Hepatocyte (in vitro differentiated cells): ENCODE data around the gene MACC1. TPM values are rescaled to one million over a fixed set of nuclear protein-coding genes. Genes with fewer than 3 reads are reported as not detected.

Experiments used
- DNase-seq: peaks from one replicate; pipeline ENCODE4 v3.0.0-alpha.2; 2016; ENCODE audit warnings: low spot score
- H2AFZ ChIP-seq: fragments of 200-600 bp; sonication (generic); 2 replicates; pipeline ENCODE4 v1.6.0; 2016; ENCODE audit warnings: antibody characterized with exemption, mild to moderate bottlenecking
- H3K27ac ChIP-seq: fragments of 200-600 bp; sonication (generic); 2 replicates; pipeline ENCODE4 v1.5.1; 2016; ENCODE audit warnings: mild to moderate bottlenecking
- H3K27me3 ChIP-seq: fragments of 200-600 bp; sonication (generic); 2 replicates; pipeline ENCODE4 v1.6.1; 2016
- H3K36me3 ChIP-seq: fragments of 200-600 bp; sonication (generic); replicated peaks from 2 replicates; pipeline ENCODE4 v1.5.1; 2016; ENCODE audit warnings: low read depth; ENCODE audit not compliant: insufficient read depth
- H3K4me1 ChIP-seq: fragments of 200-600 bp; sonication (generic); 2 replicates; pipeline ENCODE4 v1.5.1; 2016; ENCODE audit warnings: mild to moderate bottlenecking, moderate library complexity; ENCODE audit not compliant: insufficient read depth
- H3K4me2 ChIP-seq: fragments of 200-600 bp; sonication (generic); 2 replicates; pipeline ENCODE4 v1.6.0; 2016
- H3K4me3 ChIP-seq: fragments of 200-600 bp; sonication (generic); 2 replicates; pipeline ENCODE4 v1.5.1; 2016; ENCODE audit warnings: mild to moderate bottlenecking
- H3K79me2 ChIP-seq: fragments of 200-600 bp; sonication (generic); 2 replicates; pipeline ENCODE4 v1.6.0; 2017; ENCODE audit warnings: mild to moderate bottlenecking
- H3K9me2 ChIP-seq: fragments of 200-600 bp; sonication (generic); replicated peaks from 2 replicates; pipeline ENCODE4 v1.6.0; 2017; ENCODE audit warnings: mild to moderate bottlenecking; ENCODE audit not compliant: insufficient read depth
- H3K9me3 ChIP-seq: fragments of 200-600 bp; sonication (generic); 2 replicates; pipeline ENCODE4 v1.5.1; 2016; ENCODE audit warnings: low read depth, mild to moderate bottlenecking
- H4K20me1 ChIP-seq: fragments of 200-600 bp; sonication (generic); 2 replicates; pipeline ENCODE4 v1.6.0; 2016; ENCODE audit warnings: mild to moderate bottlenecking; ENCODE audit not compliant: insufficient read depth, poor library complexity, severe bottlenecking
- CTCF ChIP-seq: fragments of 200-600 bp; sonication (generic); IDR thresholded peaks from 2 replicates; pipeline ENCODE4 v1.5.1; 2016; ENCODE audit warnings: antibody characterized with exemption, mild to moderate bottlenecking; ENCODE audit not compliant: poor library complexity
- EZH2 ChIP-seq: fragments of 200-600 bp; sonication (generic); IDR thresholded peaks from 2 replicates; pipeline ENCODE4 v1.6.1; 2016; ENCODE audit warnings: antibody characterized with exemption, mild to moderate bottlenecking, borderline replicate concordance
- EZH2phosphoT487 ChIP-seq: fragments of 200-600 bp; sonication (generic); IDR thresholded peaks from one replicate; pipeline ENCODE4 v1.6.1; 2018; ENCODE audit warnings: antibody characterized with exemption, mild to moderate bottlenecking, low read depth, moderate library complexity; ENCODE audit not compliant: unreplicated experiment, severe bottlenecking
- WGBS: methylation state at CpG from one replicate; pipeline ENCODE4 v1.1.6; 2016; ENCODE audit warnings: low lambda C conversion rate; ENCODE audit errors: missing lambda C conversion rate; 5-methylcytosine and 5-hydroxymethylcytosine counted together
- polyA plus RNA-seq: library from polyadenylated mRNA; unstranded; fragments of >200 nt; fragmentation: Nextera tagmentation; extraction: Ambion mirVana; gene quantifications from 2 replicates; pipeline ENCODE4 v1.2.1, GENCODE V29; 2016
- total RNA-seq: library from RNA; depleted of rRNA; stranded (reverse); fragments of >200 nt; gene quantifications from 2 replicates; pipeline ENCODE4 v1.2.3, GENCODE V29; 2014

The MACC1 gene
- total RNA-seq (42.9 and 46.0 TPM in 2 replicates), polyA plus RNA-seq (6.9 and 7.2 TPM in 2 replicates)

GRCh38 chr7:20217193-20217948 lies at the start of gene MACC1:
Gene MACC1, minus strand, starts transcription at chr7:20217384. Its CDS starts 55,522 bp downstream, at chr7:20161862.
- 40% methylated on average over 6 of the region's 6 CpGs for WGBS
- peak; percentile 41 for TF ChIP-seq CTCF
- TF ChIP-seq EZH2phosphoT487: no peak

GRCh38 chr7:20264623-20265022 lies 47.4 kb upstream of the MACC1 start:
- TF ChIP-seq EZH2phosphoT487: no peak
- no peak for TF ChIP-seq CTCF
- no peak for TF ChIP-seq EZH2
- H3K27me3 ChIP-seq: no peaks in the 10 kb centered on the region
- H4K20me1 ChIP-seq: no peaks in the 10 kb centered on the region
- H3K4me1 ChIP-seq: peaks cover 8% of the 10 kb centered on the region
- H3K4me2 ChIP-seq: no peak overlapping the region
- no peak overlapping the region for H3K4me3 ChIP-seq
- H3K36me3 ChIP-seq: no peaks in the 10 kb centered on the region
- no peaks in the 10 kb centered on the region for H3K79me2 ChIP-seq
- WGBS: 35% methylated on average over 2 of the region's 2 CpGs
- H3K27ac ChIP-seq: no peak overlapping the region
- no peak overlapping the region for H2AFZ ChIP-seq
- DNase-seq: no peak
- no peaks in the 10 kb centered on the region for H3K9me3 ChIP-seq
- H3K9me2 ChIP-seq: no peaks in the 10 kb centered on the region

More at GRCh38 chr7:20217193-20217948, at the start of gene MACC1:
- peak; percentile 86 for DNase-seq
- Histone ChIP-seq H3K27me3 (no peaks in the 10 kb centered on the region), H3K9me3 (no peaks in the 10 kb centered on the region), H3K4me2 (peak within 1 kb of the TSS; percentile 60), H2AFZ (no peak within 1 kb of the TSS), H3K4me1 (peaks cover 30% of the 10 kb centered on the region), H3K27ac (peak within 1 kb of the TSS; percentile 97), H3K36me3 (no peaks in the 10 kb centered on the region), H3K79me2 (peaks cover 32% of the 10 kb centered on the region), H4K20me1 (no peaks in the 10 kb centered on the region), H3K9me2 (no peaks in the 10 kb centered on the region), H3K4me3 (peak within 1 kb of the TSS; percentile 18)

- Histone ChIP-seq H3K27me3 (no peaks in the 10 kb centered on the region), H3K9me3 (no peaks in the 10 kb centered on the region), H4K20me1 (no peaks in the 10 kb centered on the region), H2AFZ (no peak overlapping the region), H3K9me2 (no peaks in the 10 kb centered on the region), H3K4me3 (no peak overlapping the region), H3K79me2 (no peaks in the 10 kb centered on the region), H3K4me1 (no peaks in the 10 kb centered on the region), H3K27ac (no peak overlapping the region), H3K4me2 (no peak overlapping the region), H3K36me3 (no peaks in the 10 kb centered on the region)
- WGBS: 74% methylated on average over 1 of the region's 1 CpG
- no peak for DNase-seq
- TF ChIP-seq CTCF (no peak), EZH2phosphoT487 (no peak), EZH2 (no peak)
These were observed 43.0 kb upstream of the MACC1 start for GRCh38 chr7:20260223-20260622.
